Erythroblast (primary cell): Measurements from ENCODE around the gene POU4F1.

Source experiments
- GATA1 ChIP-seq: IDR thresholded peaks from 2 replicates; pipeline ENCODE4 v1.6.1; 2011; ENCODE audit warnings: low read depth, mild to moderate bottlenecking, control low read depth, low read length, moderate library complexity
- POLR2A ChIP-seq: IDR thresholded peaks from 2 replicates; pipeline ENCODE4 v1.6.1; 2011; ENCODE audit warnings: mild to moderate bottlenecking, low read length

- TF ChIP-seq POLR2A (no peak), GATA1 (no peak)
These were observed 3.4 kb upstream of the POU4F1 start for GRCh38 chr13:78606471-78607408.
